H9 (cell line): ENCODE results near the gene CAPN5. TPM values are rescaled to one million over a fixed set of nuclear protein-coding genes. Genes with fewer than 3 reads are reported as not detected.

ENCODE experiments used
- DNase-seq: peaks from one replicate; pipeline ENCODE4 v3.0.0-alpha.2; 2017
- H2AFZ ChIP-seq: one replicate; pipeline ENCODE4 v1.6.1; 2013; ENCODE audit warnings: mild to moderate bottlenecking, low read length, control low read depth, moderate library complexity
- H2AK5ac ChIP-seq: 2 replicates; pipeline ENCODE4 v1.6.1; 2013; ENCODE audit warnings: low read length, control low read depth, mixed read lengths; ENCODE audit not compliant: insufficient read length
- H2BK120ac ChIP-seq: one replicate; pipeline ENCODE4 v1.6.1; 2013; ENCODE audit warnings: low read depth, mild to moderate bottlenecking, low read length, control low read depth, inconsistent platforms; ENCODE audit not compliant: poor library complexity, severe bottlenecking
- H2BK12ac ChIP-seq: 2 replicates; pipeline ENCODE4 v1.6.1; 2013; ENCODE audit warnings: low read length, control low read depth, mixed read lengths, low read depth; ENCODE audit not compliant: insufficient read length
- H2BK15ac ChIP-seq: 2 replicates; pipeline ENCODE4 v1.6.1; 2013; ENCODE audit warnings: low read depth, low read length, control low read depth
- H2BK20ac ChIP-seq: one replicate; pipeline ENCODE4 v1.6.1; 2013; ENCODE audit warnings: low read depth, mild to moderate bottlenecking, low read length, control low read depth, inconsistent platforms; ENCODE audit not compliant: poor library complexity, severe bottlenecking
- H2BK5ac ChIP-seq: 2 replicates; pipeline ENCODE4 v1.6.1; 2013; ENCODE audit warnings: low read length, control low read depth, mixed read lengths; ENCODE audit not compliant: insufficient read length
- H3K14ac ChIP-seq: 2 replicates; pipeline ENCODE4 v1.6.1; 2013; ENCODE audit warnings: low read length, control low read depth; ENCODE audit not compliant: insufficient read depth
- H3K18ac ChIP-seq: 2 replicates; pipeline ENCODE4 v1.6.1; 2013; ENCODE audit warnings: low read depth, mild to moderate bottlenecking, mixed read lengths, low read length, control low read depth; ENCODE audit not compliant: insufficient read length
- H3K23ac ChIP-seq: 2 replicates; pipeline ENCODE4 v1.6.1; 2013; ENCODE audit warnings: low read length, control low read depth, mixed read lengths, low read depth; ENCODE audit not compliant: insufficient read length
- H3K23me2 ChIP-seq: 2 replicates; pipeline ENCODE4 v1.6.1; 2013; ENCODE audit warnings: low read depth, mild to moderate bottlenecking, mixed read lengths, low read length, control low read depth; ENCODE audit not compliant: insufficient read length, poor library complexity, severe bottlenecking
- H3K27ac ChIP-seq: 2 replicates; pipeline ENCODE4 v1.5.1; 2013; ENCODE audit warnings: low read length, control low read depth, mixed read lengths, low read depth; ENCODE audit not compliant: insufficient read length
- H3K27me3 ChIP-seq: 2 replicates; pipeline ENCODE4 v1.6.1; 2013; ENCODE audit warnings: low read length, control low read depth, inconsistent platforms; ENCODE audit not compliant: insufficient read depth
- H3K4ac ChIP-seq: 2 replicates; pipeline ENCODE4 v1.6.1; 2013; ENCODE audit warnings: low read depth, mild to moderate bottlenecking, control low read depth, inconsistent platforms, low read length, moderate library complexity
- H3K4me1 ChIP-seq: 2 replicates; pipeline ENCODE4 v1.6.1; 2013; ENCODE audit warnings: low read length, control low read depth, inconsistent platforms; ENCODE audit not compliant: insufficient read depth
- H3K4me2 ChIP-seq: 2 replicates; pipeline ENCODE4 v1.6.1; 2013; ENCODE audit warnings: low read length, control low read depth, mixed read lengths; ENCODE audit not compliant: insufficient read length, insufficient read depth
- H3K56ac ChIP-seq: 2 replicates; pipeline ENCODE4 v1.6.1; 2013; ENCODE audit warnings: low read depth, mild to moderate bottlenecking, mixed read lengths, low read length, control low read depth; ENCODE audit not compliant: insufficient read length
- H3K79me1 ChIP-seq: 2 replicates; pipeline ENCODE4 v1.6.1; 2013; ENCODE audit warnings: low read depth, mild to moderate bottlenecking, moderate library complexity, low read length, control low read depth, inconsistent platforms; ENCODE audit not compliant: insufficient read depth, poor library complexity, severe bottlenecking
- H3K79me2 ChIP-seq: 2 replicates; pipeline ENCODE4 v1.6.1; 2013; ENCODE audit warnings: low read length, control low read depth, inconsistent platforms; ENCODE audit not compliant: insufficient read depth
- H3K9ac ChIP-seq: 2 replicates; pipeline ENCODE4 v1.6.1; 2013; ENCODE audit warnings: low read length, control low read depth, mixed read lengths; ENCODE audit not compliant: insufficient read length; ENCODE audit errors: extremely low read depth
- H3K9me3 ChIP-seq: one replicate; pipeline ENCODE4 v1.6.1; 2013; ENCODE audit warnings: low read depth, low read length, inconsistent platforms; ENCODE audit not compliant: control insufficient read depth
- H3T11ph ChIP-seq: one replicate; pipeline ENCODE4 v1.6.1; 2013; ENCODE audit warnings: mild to moderate bottlenecking, low read length, control low read depth, inconsistent platforms
- H4K20me1 ChIP-seq: one replicate; pipeline ENCODE4 v1.6.1; 2013; ENCODE audit not compliant: control insufficient read depth, insufficient read length, insufficient read depth
- H4K5ac ChIP-seq: 2 replicates; pipeline ENCODE4 v1.6.1; 2013; ENCODE audit warnings: low read depth, mild to moderate bottlenecking, mixed read lengths, low read length, control low read depth; ENCODE audit not compliant: insufficient read length
- H4K8ac ChIP-seq: replicated peaks from 2 replicates; pipeline ENCODE4 v1.6.1; 2013; ENCODE audit warnings: low read length, control low read depth, mixed read lengths, low read depth; ENCODE audit not compliant: insufficient read length
- H4K91ac ChIP-seq: 2 replicates; pipeline ENCODE4 v1.6.1; 2013; ENCODE audit warnings: low read depth, mild to moderate bottlenecking, moderate library complexity, mixed read lengths, low read length, control low read depth; ENCODE audit not compliant: insufficient read length
- H3K27ac Mint-ChIP-seq, 3 experiments: 2 replicates in 2 of 3; 3 replicates in 1 of 3; pipeline ENCODE4 v1.8.0; 2020 to 2021; ENCODE audit warnings: mixed read lengths in 3 of 3, mild to moderate bottlenecking in 1 of 3, moderate library complexity in 1 of 3
- H3K27me3 Mint-ChIP-seq: 2 replicates; pipeline ENCODE4 v1.8.0; 2021; ENCODE audit warnings: low read depth, mild to moderate bottlenecking, moderate library complexity, mixed read lengths
- H3K36me3 Mint-ChIP-seq, 3 experiments: 2 replicates in 2 of 3; 3 replicates in 1 of 3; pipeline ENCODE4 v1.8.0; 2020 to 2021; ENCODE audit warnings: low read depth in 3 of 3, mixed read lengths in 3 of 3; ENCODE audit not compliant: insufficient read depth in 1 of 3
- H3K4me1 Mint-ChIP-seq, 2 experiments: 2 replicates each; pipeline ENCODE4 v1.8.0; 2020; ENCODE audit warnings: mixed read lengths in 2 of 2
- H3K4me3 Mint-ChIP-seq, 2 experiments: 2 replicates in 1 of 2; 3 replicates in 1 of 2; pipeline ENCODE4 v1.8.0; 2020 to 2021; ENCODE audit warnings: mild to moderate bottlenecking in 2 of 2, mixed read lengths in 2 of 2, moderate library complexity in 1 of 2
- H3K9me3 Mint-ChIP-seq, 2 experiments: 2 replicates in 1 of 2; 3 replicates in 1 of 2; pipeline ENCODE4 v1.8.0; 2020; ENCODE audit warnings: mild to moderate bottlenecking in 2 of 2, mixed read lengths in 2 of 2, moderate library complexity in 1 of 2
- WGBS: extraction: QIAGEN DNeasy Blood & Tissue Kit; methylation state at CpG from one replicate; pipeline ENCODE4 v1.1.7; 2013; ENCODE audit warnings: missing lambda C conversion rate, low lambda C conversion rate, mixed read lengths; ENCODE audit not compliant: insufficient read length; ENCODE audit errors: extremely low coverage; 5-methylcytosine and 5-hydroxymethylcytosine counted together
- total RNA-seq: library from RNA; stranded (reverse); gene quantifications from 2 replicates; pipeline ENCODE4 v1.2.1, GENCODE V29; 2021
- TF ChIP-seq, protein P1 (sequence below): fragments of 200-600 bp; sonication (generic); conservative IDR thresholded peaks from 3 replicates; pipeline ENCODE4 v1.8.0; 2021; ENCODE audit warnings: antibody characterized with exemption, mild to moderate bottlenecking

The CAPN5 gene
- total RNA-seq, 1 experiment from 2014 or later: 16.7 TPM

DNA sequence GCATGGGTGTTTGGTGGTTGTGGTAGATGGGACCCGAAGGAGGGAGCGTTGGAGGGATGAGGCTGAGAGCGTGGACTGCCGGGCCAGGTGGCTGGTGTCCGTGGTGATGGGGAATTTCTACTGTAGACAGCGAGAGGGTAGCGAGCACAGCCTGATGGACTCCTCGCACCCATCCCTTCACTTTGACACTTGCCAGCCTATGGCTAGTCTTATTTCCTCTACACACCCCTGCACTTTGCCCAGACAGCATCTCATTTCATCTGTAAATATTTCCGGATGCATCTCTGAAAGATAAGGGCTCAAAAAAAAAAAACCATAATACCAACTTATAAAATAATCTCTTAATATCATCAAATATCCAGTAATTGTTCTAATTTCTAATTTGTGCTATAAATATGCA, 41.7 kb downstream of the CAPN5 start:
- Histone ChIP-seq H2AFZ (no peak overlapping the region), H3T11ph (no peak overlapping the region), H3K79me2 (no peaks in the 10 kb centered on the region), H3K56ac (no peak overlapping the region), H2BK20ac (no peak overlapping the region), H3K23me2 (no peaks in the 10 kb centered on the region), H4K20me1 (no peaks in the 10 kb centered on the region), H4K91ac (no peak overlapping the region), H3K4me1 (no peaks in the 10 kb centered on the region), H3K23ac (no peak overlapping the region), H3K27ac (no peak overlapping the region), H3K18ac (no peak overlapping the region), H2AK5ac (no peak overlapping the region), H3K4ac (no peak overlapping the region), H4K5ac (no peak overlapping the region), H4K8ac (no peak overlapping the region), H2BK5ac (no peak overlapping the region), H2BK120ac (no peak overlapping the region), H3K9ac (no peak overlapping the region), H3K14ac (no peak overlapping the region), H3K79me1 (no peaks in the 10 kb centered on the region), H2BK15ac (no peak overlapping the region), H3K4me2 (no peak overlapping the region), H3K27me3 (no peaks in the 10 kb centered on the region), H2BK12ac (no peak overlapping the region), H3K9me3 (no peaks in the 10 kb centered on the region)
- H3K9me3 Mint-ChIP-seq: no peaks in the 10 kb centered on the region
- no CpG with 5 or more reads among the region's 9 CpGs for WGBS
- peaks cover 4% of the 10 kb centered on the region in 2 experiments for H3K4me1 Mint-ChIP-seq
- H3K27me3 Mint-ChIP-seq: peaks cover 2% of the 10 kb centered on the region; the same call in 1 of the 2 replicates
- peaks cover 0 to under 1% (median 0%) of the 10 kb centered on the region in 3 experiments; a peak in 1 of 7 replicates for H3K36me3 Mint-ChIP-seq
- no peak for DNase-seq
- H3K4me3 Mint-ChIP-seq: no peak overlapping the region
- TF ChIP-seq, protein P1, sequence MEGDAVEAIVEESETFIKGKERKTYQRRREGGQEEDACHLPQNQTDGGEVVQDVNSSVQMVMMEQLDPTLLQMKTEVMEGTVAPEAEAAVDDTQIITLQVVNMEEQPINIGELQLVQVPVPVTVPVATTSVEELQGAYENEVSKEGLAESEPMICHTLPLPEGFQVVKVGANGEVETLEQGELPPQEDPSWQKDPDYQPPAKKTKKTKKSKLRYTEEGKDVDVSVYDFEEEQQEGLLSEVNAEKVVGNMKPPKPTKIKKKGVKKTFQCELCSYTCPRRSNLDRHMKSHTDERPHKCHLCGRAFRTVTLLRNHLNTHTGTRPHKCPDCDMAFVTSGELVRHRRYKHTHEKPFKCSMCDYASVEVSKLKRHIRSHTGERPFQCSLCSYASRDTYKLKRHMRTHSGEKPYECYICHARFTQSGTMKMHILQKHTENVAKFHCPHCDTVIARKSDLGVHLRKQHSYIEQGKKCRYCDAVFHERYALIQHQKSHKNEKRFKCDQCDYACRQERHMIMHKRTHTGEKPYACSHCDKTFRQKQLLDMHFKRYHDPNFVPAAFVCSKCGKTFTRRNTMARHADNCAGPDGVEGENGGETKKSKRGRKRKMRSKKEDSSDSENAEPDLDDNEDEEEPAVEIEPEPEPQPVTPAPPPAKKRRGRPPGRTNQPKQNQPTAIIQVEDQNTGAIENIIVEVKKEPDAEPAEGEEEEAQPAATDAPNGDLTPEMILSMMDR: no peak
- no peak overlapping the region for H3K27ac Mint-ChIP-seq
